Heart left ventricle (tissue), 13 donors: ENCODE data around the gene ANKMY2.

Experiments
- CTCF ChIP-seq, 12 donors: fragments of 200-600 bp; sonication (generic) in 4 of 12; IDR thresholded peaks; one replicate each; pipeline versions ENCODE4 v1.5.0 to v1.8.0; 2018 to 2022; ENCODE audit warnings: antibody characterized with exemption in 12 of 12, mild to moderate bottlenecking in 5 of 12
- POLR2A ChIP-seq, 2 donors: fragments of 450-650 bp; IDR thresholded peaks; one replicate each; pipeline ENCODE4 v1.6.1; 2017; ENCODE audit warnings: antibody characterized with exemption in 2 of 2, mild to moderate bottlenecking in 2 of 2, moderate library complexity in 2 of 2
- donor health status: ischemic (EF 13 %, LVEDD 7.1; RV severe dilation, severe dysfunction).
- donor health status: DM: no; HTN: yes; CAD: no.
- donor health status: DM: no; HTN: no; CAD: no.
- donor health status: ischemic (EF 25% LVEDD 6.9; RV normal size, moderate dysfunction).
- donor health status: ischemic (EF 25% LVEDD 5.7; RV mildly dilated, moderate dysfunction).
- donor health status: ischemic (EF 35%, LVEDD 5.7; RV mildly dilated, moderate dysfunction).
- donor health status: nonischemic (EF 11% LVEDD 7.7; RV severe dilation, severe dysfunction).
- donor health status: DM: yes; HTN: yes; CAD: no.
- donor health status: PGD.
- donor health status: ischemic (EF 29% LVEDD 5.4; RV normal size, mild dysfunction).
- donor health status: nonischemic (EF 23%, LVEDD 6.1; RV moderate dilation, normal function).

GRCh38 chr7:16667355-16667754 is 21.8 kb upstream of the ANKMY2 start:
- TF ChIP-seq CTCF (IDR thresholded peaks at IDR 0.05) (no peak), POLR2A (IDR thresholded peaks at IDR 0.05) (no peak)
